Nephron progenitor cell (in vitro differentiated cells): ENCODE data around the gene HMG20B.

Experiments used
- DNase-seq: peaks from one replicate; pipeline ENCODE4 v3.0.0; 2021
- H3K27ac Mint-ChIP-seq: 2 replicates; pipeline ENCODE4 v1.8.0; 2021; ENCODE audit warnings: mild to moderate bottlenecking, moderate library complexity, mixed read lengths
- H3K27me3 Mint-ChIP-seq: 2 replicates; pipeline ENCODE4 v1.8.0; 2021; ENCODE audit warnings: mild to moderate bottlenecking, low read depth, mixed read lengths; ENCODE audit not compliant: poor library complexity
- H3K36me3 Mint-ChIP-seq: 2 replicates; pipeline ENCODE4 v1.8.0; 2021; ENCODE audit warnings: low read depth, mixed read lengths
- H3K4me1 Mint-ChIP-seq: 2 replicates; pipeline ENCODE4 v1.8.0; 2021; ENCODE audit warnings: mixed read lengths
- H3K4me3 Mint-ChIP-seq: 2 replicates; pipeline ENCODE4 v1.8.0; 2021; ENCODE audit warnings: mild to moderate bottlenecking, moderate library complexity, mixed read lengths
- H3K9me3 Mint-ChIP-seq: 2 replicates; pipeline ENCODE4 v1.8.0; 2021; ENCODE audit warnings: mild to moderate bottlenecking, moderate library complexity, mixed read lengths
- CTCF ChIP-seq: fragments of 200-600 bp; sonication (generic); IDR thresholded peaks from 2 replicates; pipeline ENCODE4 v1.5.0; 2021; ENCODE audit warnings: antibody characterized with exemption

Gene HMG20B

DNA sequence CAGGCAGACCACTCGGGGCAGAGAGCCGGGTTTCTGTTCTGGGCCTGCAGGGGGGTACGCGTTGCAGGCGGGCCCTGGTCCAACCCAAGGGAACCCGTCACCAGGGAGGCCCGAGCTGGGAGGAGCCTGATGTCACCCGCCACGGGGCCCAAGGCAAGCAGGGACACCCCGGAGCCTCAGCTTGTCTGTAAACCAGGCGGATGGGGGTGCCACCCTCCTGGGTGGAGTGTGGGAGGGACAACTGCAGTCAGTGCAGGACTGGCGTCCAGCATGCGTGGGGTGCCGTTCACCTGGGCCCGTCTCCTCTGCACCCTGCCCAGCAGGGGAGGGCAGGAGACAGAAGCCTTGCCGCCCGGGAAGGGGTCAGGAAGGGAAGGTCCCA lies 46.9 kb downstream of the HMG20B start:
- peaks cover 3% of the 10 kb centered on the region for H3K27me3 Mint-ChIP-seq
- no peaks in the 10 kb centered on the region for H3K9me3 Mint-ChIP-seq
- H3K36me3 Mint-ChIP-seq = peaks cover 9% of the 10 kb centered on the region
- no peak overlapping the region for H3K27ac Mint-ChIP-seq
- DNase-seq = no peak
- H3K4me3 Mint-ChIP-seq = no peak overlapping the region
- H3K4me1 Mint-ChIP-seq = peaks cover 15% of the 10 kb centered on the region
- no peak for TF ChIP-seq CTCF

DNA sequence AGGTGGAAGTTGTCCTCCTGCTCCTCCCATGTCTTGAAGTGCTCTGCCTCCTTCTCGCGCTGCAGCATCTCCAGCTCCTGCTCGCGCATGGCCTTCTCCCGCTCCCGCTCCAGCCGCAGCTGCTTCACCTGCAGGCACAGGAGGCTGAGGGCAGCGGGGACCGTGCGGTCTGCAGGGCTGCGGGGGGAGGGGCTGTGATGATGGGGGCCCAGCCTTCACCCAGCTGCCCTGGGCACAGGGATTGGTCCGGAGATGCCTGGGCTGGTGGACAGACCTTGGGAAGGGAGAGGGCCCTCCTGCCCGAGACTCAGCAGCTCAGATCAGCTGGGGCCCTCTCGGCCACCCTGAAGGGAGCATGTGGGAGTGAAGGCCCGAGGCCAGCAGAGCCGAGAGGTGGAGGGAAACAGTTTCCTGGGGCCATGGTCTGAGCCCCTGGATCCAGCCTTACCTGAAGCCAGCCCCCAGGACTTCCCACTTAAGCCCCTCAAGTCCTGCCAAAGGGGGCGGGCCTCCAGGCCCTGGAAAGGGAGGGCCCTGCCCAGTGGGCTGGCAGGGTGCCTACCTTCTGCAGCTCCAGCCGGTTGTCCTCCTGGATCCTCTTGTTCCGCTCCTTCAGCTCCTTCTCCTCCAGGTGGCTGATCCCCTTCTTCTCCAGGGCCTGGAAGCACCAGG lies 47.5 kb downstream of the HMG20B start:
- no peak for TF ChIP-seq CTCF
- H3K4me1 Mint-ChIP-seq = peaks cover 19% of the 10 kb centered on the region
- H3K36me3 Mint-ChIP-seq = peaks cover 9% of the 10 kb centered on the region
- H3K9me3 Mint-ChIP-seq = no peaks in the 10 kb centered on the region
- H3K4me3 Mint-ChIP-seq = no peak overlapping the region
- DNase-seq = no peak
- H3K27me3 Mint-ChIP-seq = peaks cover 3% of the 10 kb centered on the region
- H3K27ac Mint-ChIP-seq = no peak overlapping the region

DNA sequence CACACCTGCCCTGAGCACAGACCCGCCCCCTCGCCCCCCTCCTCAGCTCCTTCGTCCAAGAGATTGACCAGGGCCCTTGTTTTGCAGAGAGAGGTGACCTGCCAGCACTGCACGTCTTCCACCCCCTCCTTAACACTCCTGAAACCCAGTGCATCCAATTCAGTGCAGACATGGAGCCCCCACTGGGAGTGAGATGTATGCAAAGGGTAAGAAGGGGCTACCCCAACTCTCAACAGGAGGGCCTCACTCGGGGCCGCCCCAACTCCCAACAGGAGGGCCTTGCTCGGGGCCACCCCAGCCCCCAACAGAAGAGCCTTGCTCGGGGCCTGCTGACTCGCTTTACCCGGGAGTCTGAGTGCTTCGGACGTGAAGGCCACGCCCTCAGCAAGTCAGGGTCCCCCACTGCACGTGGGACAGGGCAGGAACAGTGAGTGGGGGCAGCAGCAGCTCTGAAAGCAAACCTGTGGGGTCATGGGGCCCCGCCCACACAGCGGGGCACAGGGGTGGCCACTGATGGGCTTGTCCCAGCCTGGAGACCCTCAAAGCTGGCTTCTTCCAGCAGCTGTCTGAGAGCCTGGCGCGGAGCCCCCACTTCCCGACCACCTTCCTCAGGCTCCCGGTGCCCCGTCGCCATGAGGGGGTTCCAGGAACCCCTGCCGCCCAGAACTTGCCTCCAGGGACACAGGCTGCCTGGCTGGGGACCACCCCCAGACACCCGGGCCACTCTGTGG lies 48.2 kb downstream of the HMG20B start:
- DNase-seq = no peak
- Mint-ChIP-seq H3K4me1 (peaks cover 26% of the 10 kb centered on the region), H3K4me3 (no peak overlapping the region), H3K9me3 (no peaks in the 10 kb centered on the region), H3K27me3 (peaks cover 3% of the 10 kb centered on the region), H3K27ac (no peak overlapping the region), H3K36me3 (peaks cover 9% of the 10 kb centered on the region)
- no peak for TF ChIP-seq CTCF

- H3K27ac Mint-ChIP-seq = no peak overlapping the region
- DNase-seq = no peak
Measured at GRCh38 chr19:3621689-3622088, 48.9 kb downstream of the HMG20B start.

DNA sequence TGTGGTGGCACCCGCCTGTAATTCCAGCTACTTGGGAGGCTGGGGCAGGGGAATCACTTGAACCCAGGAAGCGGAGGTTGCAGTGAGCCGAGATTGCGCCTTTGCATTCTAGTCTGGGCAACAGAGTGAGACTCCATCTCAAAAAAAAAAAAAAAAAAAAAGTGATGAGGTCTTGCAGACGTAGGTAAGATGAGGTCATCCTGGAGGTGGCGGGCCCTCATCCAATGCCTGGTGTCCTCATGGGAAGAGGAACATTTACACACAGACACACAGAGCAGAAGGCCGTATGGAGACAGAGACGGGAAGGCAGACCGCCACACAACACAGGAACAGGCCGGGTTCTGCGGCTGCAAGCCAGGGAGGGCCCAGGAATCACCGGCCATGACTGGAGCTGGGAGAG lies 49.5 kb downstream of the HMG20B start:
- Mint-ChIP-seq H3K9me3 (no peaks in the 10 kb centered on the region), H3K27me3 (peaks cover 5% of the 10 kb centered on the region), H3K4me1 (peaks cover 35% of the 10 kb centered on the region), H3K36me3 (peaks cover 9% of the 10 kb centered on the region), H3K27ac (peak overlapping the region; percentile 83), H3K4me3 (peak overlapping the region; percentile 40)
- DNase-seq = no peak
- TF ChIP-seq CTCF = no peak

More at GRCh38 chr19:3621689-3622088, 48.9 kb downstream of the HMG20B start:
- no peak for TF ChIP-seq CTCF
- no peaks in the 10 kb centered on the region for H3K9me3 Mint-ChIP-seq
- peaks cover 34% of the 10 kb centered on the region for H3K4me1 Mint-ChIP-seq
- H3K4me3 Mint-ChIP-seq = no peak overlapping the region
- peaks cover 5% of the 10 kb centered on the region for H3K27me3 Mint-ChIP-seq
- H3K36me3 Mint-ChIP-seq = peaks cover 9% of the 10 kb centered on the region

- TF ChIP-seq CTCF = no peak
- Mint-ChIP-seq H3K36me3 (peaks cover 9% of the 10 kb centered on the region), H3K9me3 (no peaks in the 10 kb centered on the region), H3K27me3 (peaks cover 5% of the 10 kb centered on the region), H3K4me1 (peaks cover 29% of the 10 kb centered on the region), H3K4me3 (no peak overlapping the region), H3K27ac (no peak overlapping the region)
- no peak for DNase-seq
Measured at GRCh38 chr19:3623716-3624115, 51.0 kb downstream of the HMG20B start.
